ENCODE results near the gene RAP1A.

DNA sequence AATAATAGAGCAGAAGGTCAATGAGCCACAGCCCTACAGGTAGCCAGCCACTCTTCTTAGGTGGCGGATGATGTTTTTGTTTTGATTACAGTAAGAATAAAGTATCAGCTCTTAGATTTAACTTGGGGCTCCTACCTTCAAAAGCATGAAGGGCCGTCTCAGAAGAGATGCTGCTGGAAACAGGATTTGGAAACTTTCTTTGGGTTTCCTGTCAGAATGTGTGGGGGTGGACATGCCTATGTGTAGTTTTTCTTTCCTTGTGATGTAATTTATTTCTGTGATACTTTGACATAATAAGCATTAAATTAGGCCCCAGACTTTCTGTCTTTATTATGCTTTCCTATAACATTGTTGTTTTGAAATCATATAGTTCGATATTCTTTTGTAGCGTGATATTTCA lies 1.5 kb downstream of the RAP1A start:
- no peak for TF ChIP-seq EZH2 (IDR thresholded peaks at IDR 0.05)
- no peak for TF ChIP-seq POLR2AphosphoS5 (IDR thresholded peaks at IDR 0.05; ENCODE audit: borderline replicate concordance, low read depth, low read length)
- no peak for TF ChIP-seq FOXP2 (optimal IDR thresholded peaks at IDR 0.05; ENCODE audit: control extremely low read depth, extremely low read length, insufficient read depth)
